GM12891 (cell line): Measurements from ENCODE around the gene CHID1.

ENCODE experiments used
- POLR2A ChIP-seq: IDR thresholded peaks from 2 replicates; pipeline ENCODE4 v1.6.1; 2011; ENCODE audit warnings: low read depth, low read length, control low read depth
- POLR2AphosphoS5 ChIP-seq: IDR thresholded peaks from 2 replicates; pipeline ENCODE4 v1.6.1; 2011; ENCODE audit warnings: low read depth, low read length, control low read depth
- SPI1 ChIP-seq: IDR thresholded peaks from 2 replicates; pipeline ENCODE4 v1.6.1; 2011; ENCODE audit warnings: low read depth, low read length, control low read depth
- TAF1 ChIP-seq: IDR thresholded peaks from 2 replicates; pipeline ENCODE4 v1.6.1; 2011; ENCODE audit warnings: low read depth, low read length, control low read depth

DNA sequence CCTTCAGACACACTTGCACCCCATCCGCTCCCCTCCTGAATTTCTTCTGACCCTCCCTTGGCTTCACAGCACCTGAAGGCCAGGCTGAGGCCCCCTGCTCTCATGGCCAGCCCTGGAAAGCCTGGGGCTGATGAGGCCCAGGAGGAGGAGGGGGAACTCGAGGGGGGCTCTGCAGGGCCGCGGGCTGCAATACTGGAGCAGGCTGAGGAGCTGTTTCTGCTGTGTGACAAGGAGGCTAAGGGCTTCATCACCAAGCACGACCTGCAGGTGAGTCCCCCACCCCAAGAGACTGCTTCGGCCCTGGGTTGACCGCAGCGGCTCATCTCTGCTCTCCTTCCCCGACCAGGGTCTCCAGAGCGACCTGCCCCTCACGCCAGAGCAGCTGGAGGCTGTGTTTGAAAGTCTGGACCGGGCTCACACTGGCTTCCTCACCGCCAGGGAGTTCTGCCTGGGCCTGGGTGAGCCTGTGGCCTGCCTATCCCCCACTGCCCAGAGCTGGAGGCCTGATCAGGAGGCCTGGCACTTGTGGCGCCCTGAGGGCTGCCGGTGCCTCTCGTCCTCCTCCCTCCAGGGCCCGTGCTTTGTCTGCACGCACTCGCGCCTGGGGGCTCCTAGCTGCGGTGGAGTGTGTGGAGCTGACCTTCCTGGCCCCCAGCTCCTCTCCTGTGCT, 82.0 kb downstream of the CHID1 start:
- no peak for TF ChIP-seq POLR2A
- TF ChIP-seq POLR2AphosphoS5: no peak
- TF ChIP-seq SPI1: no peak
- no peak for TF ChIP-seq TAF1
